NOMO-1 treated with DMSO at 0.1 percent for 48 hours (cell line): ENCODE measurements around the gene MYRF.

Source experiments
- DNase-seq: peaks from one replicate; lab custom pipeline; 2025; ENCODE audit not compliant: unreplicated experiment; lab: John Stamatoyannopoulos, UW

MYRF gene

DNA sequence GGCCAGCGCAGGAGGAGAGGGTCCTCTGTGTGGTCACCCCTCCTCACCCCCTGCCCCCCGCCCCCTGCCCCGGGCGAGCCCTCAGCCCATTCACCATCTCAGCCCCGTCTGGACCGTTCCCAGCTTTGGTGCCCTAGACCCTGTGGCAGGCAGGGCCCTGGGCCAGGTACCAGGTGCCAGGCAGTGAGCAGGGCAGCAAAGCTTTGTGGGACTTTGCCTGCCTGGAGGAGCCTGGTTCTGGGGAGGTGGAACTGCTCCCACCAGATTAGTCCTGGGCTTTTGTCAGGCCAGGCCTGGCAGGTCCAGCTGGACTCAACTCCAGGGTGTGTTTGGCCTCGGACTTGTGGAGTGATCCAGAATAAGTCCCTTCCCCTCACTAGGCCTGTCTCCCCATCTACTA, 13.7 kb upstream of the MYRF start:
- DNase-seq, result no peak

DNA sequence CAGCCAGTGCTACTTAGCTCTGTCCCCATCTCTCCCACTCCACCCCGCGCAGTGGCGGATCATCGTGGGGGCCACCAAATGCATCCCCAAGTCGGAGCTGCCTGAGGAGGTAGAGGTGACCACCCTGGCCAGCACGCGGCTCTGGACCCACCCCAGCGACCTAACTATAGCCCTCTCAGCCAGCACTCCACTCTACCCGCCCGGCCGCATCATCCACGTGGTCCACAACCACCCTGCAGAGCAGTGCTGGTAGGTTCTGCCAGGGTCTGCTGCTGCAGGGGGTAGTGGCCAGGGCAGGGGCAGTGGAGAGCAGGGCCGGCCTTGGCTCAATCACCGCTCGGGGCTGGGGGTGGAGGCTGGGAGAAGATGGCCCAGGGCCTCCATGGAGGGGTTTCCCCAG, 13.0 kb upstream of the MYRF start:
- no peak for DNase-seq

DNA sequence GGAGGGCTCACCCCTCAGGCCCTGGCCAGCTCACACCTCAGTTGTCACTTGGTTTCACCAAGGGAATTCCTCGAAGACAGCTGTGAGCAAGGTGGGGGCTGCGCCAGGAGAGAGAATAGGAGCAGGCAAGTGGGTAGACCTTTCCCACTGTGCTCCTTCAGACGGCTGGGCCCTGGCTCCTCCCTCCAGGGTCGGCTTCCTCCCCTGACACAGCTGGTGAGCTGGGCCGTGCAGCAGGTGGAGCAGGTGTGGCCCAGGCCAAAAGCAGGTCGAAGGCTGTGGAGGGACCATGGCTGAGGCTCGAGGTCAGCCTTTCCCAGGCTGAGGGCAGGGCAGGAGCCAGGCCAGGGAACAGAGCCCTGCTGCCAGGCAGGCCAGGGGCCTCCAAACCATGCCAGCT, 12.5 kb upstream of the MYRF start:
- DNase-seq, result no peak

DNA sequence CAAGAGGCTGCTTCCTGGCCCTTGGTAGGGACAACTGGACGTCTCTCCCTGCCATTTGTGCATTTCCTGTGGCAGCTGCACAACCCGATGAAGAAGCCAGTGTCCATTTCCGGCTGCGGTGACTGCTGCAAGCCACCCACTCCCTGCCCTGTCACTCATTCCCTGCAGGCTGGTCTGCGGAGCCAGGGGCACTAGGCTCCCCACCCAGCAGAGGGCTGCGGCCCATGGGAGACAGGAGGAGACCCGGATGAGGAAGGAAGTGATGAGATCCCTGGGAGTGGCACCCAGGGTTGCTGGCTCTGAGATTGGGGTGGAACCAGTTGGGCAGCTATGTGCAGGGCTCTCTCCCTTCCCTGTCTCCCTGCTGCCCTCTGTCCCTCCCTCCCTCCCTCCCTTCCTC, 10.0 kb upstream of the MYRF start:
- peak; percentile 27 for DNase-seq

DNA sequence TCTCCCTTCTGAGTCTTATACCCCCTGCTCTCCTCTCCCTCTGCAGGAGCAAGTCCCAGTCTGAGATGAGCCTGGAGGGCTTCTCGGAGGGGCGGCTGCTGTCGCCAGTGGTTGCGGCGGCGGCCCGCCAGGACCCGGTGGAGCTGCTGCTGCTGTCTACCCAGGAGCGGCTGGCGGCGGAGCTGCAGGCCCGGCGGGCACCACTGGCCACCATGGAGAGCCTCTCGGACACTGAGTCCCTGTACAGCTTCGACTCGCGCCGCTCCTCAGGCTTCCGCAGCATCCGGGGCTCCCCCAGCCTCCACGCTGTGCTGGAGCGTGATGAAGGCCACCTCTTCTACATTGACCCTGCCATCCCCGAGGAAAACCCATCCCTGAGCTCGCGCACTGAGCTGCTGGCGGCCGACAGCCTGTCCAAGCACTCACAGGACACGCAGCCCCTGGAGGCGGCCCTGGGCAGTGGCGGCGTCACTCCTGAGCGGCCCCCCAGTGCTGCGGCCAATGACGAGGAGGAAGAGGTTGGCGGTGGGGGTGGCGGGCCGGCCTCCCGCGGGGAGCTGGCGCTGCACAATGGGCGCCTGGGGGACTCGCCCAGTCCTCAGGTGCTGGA, 8.8 kb upstream of the MYRF start:
- DNase-seq, result no peak

DNA sequence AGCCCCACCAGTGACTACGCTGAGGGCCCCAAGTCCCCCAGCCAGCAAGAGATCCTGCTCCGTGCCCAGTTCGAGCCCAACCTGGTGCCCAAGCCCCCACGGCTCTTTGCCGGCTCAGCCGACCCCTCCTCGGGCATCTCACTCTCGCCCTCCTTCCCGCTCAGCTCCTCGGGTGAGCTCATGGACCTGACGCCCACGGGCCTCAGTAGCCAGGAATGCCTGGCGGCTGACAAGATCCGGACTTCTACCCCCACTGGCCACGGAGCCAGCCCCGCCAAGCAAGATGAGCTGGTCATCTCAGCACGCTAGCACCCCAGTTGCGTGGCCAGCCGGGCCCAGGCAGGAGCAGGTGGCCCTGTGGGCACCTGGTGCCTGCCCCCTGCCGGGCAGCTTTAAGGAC, 8.3 kb upstream of the MYRF start:
- DNase-seq, result no peak

DNA sequence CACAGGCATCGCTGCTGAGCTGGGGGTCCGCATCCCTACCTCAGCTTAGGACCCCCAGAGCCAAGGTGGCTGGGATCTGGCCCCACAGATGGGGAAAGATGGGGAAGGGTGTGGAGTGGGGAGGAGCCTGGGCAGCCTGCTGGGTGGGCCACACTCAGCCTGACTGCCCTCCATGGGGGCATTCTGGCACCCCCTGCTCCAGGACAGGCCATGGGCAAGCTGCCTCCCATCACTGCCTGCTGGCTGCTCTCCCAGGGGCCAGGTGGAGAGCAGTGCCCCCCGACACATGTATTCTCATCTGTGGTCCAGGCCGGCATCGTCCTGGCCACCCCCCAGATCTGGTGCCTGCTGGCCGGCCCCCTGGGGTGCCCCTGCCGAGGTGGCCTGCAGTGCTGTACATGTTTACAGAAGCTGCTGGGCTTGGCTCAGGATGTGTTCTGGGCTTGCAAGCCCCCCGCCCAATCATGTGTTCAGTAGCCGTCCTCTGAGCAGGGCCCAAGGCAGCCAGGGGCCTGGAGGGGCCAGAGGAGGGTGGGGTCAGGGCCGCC, 7.8 kb upstream of the MYRF start:
- no peak for DNase-seq

DNA sequence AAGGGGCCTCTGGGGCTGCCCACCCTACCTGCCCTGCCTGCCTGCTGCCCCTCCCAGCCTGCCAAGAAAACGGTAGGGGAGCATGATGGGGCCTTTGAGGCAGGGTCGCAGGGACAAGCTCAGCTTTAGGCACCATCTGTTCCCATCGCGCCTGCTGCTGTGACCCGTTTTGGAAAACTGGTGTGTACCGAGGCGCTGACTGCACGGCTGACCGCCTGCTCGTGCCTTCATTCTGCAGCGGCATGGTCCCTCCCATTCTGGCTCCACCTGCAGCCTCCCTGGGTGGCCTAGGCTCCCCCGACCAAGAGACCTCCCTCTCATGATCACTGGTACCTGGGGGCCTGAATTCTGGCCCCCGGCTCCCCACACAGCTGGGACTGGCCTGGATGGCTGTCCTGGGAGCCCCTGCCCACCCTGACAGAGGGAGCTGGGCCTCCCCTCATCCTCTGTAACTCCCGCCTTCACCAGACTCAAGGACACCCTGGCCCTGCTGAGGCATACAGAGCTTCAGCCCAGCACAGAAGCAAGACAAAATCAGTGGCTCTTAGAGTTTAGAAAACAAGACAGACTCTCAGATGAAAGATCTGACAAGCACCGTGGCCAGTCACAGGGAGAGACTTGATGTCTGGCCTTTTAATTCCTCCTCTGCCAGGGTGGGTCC, 6.5 kb upstream of the MYRF start:
- no peak for DNase-seq

DNA sequence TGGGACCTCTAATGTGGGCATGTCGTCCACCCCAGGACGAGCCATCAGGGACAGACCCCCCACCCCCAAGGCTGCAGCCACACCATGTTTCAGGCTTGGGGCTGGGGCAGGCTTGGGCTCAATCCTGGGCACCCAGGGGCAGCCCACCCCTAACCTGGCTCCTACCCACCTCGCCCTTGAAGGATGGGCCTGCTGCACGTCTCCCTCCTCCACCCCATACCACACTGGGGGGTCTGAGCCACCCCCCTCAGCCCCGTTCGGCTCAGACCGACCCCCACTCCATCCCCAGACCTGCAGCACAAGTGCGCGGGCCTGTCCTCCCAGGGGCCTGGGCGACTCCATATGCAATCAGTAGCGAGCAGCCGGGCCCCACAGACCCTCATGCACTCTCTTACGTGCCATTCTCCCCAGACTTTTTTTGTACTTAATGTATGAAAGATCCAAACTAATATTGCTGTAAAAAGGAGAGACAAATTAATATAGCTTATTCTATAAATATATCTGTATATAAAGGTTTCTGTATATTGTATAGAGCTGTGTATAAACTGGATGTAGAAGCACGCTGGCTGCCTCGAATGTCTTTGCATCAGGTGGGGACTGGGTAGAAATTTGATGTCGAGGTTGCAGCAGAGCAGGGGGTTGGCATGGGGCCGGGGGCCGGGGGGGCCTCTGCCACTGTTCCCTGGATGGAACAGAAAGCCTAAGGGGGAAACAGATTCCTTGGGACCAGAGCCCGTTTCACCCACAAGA, 5.8 kb upstream of the MYRF start:
- no peak for DNase-seq

DNA sequence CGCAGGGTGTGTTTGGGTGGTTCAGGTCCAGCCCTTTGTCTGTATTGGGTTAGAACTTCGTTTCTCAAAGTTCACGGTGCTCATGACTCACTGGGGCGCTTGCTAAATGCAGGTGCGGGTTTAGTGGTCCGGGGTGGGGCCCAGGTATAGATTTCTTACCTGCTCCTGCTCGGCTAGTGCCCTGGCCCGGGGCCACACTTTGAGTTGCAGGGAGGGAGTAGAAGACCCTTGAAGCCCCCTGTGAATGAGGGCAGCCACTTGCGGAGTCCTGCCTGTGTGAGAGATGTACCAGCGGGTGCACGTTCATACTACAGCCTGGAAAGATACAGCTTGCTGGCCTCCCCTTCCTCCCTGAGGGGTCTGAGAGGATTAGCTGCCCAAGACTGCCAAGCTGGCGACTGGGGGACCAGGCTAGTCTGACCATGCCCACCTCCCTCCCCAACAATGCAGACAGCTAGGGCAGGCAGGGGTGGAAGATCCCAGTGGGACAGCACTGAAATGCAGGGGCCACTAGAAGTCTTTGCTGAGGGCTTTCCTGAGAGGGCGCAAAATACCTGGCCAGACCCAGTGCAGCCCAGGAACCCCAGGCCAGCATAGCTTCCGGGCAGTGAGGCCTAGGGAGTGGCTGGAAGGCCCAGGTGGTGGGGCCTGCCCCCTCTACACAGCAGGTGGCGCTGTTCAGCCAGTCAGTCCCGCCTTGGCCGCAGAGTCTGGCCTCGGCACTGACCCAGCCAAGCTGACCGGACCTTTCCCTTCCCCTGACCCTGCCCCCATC, 5.1 kb upstream of the MYRF start:
- DNase-seq, result peak; percentile 45

DNA sequence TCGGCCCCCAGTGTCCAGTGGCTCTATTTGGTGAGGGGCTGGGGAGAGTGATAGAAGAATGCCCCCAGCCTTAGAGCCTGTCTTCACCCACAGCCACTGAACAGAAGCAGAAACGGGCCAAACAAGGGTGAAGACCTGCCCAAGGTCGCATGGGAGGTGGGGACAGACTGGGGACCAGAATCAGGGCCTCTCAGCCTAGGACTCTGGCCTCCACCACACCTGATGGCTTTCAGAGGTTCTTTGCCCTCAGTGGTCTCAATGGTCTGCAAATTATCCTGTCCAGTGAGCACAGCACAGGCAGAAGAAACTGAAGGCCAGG, 4.5 kb upstream of the MYRF start:
- no peak for DNase-seq

DNA sequence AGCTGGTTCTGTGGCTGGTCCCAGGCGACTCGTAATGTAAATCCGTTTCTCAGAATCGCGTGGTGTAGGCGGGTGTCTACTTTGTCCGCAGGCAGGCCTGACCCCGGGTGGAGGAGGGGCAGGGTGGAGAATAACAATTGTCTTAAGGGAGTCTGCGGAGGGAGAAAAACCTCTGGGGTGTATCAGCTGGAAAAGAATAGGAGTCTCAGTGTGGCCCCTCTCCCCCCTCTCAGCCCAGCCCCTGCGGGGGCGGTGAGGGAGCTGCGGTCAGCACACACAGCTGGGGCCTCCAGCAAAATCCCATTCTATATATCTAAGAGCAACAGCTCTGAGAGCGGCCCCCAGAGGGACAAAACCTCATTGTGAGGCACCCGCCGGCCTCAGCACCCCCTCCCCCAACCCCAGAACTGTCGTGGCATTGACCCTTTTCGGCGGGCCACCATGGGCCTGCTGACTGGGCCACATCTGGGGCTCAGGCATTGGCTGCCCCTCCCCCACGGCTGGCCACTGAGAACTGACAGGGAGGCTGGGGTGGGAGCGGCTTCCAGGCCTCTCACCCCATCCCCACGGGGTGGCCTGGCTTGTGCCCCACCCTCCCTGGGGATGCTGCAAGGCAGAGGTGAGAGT, 2.7 kb upstream of the MYRF start:
- DNase-seq, result no peak

DNA sequence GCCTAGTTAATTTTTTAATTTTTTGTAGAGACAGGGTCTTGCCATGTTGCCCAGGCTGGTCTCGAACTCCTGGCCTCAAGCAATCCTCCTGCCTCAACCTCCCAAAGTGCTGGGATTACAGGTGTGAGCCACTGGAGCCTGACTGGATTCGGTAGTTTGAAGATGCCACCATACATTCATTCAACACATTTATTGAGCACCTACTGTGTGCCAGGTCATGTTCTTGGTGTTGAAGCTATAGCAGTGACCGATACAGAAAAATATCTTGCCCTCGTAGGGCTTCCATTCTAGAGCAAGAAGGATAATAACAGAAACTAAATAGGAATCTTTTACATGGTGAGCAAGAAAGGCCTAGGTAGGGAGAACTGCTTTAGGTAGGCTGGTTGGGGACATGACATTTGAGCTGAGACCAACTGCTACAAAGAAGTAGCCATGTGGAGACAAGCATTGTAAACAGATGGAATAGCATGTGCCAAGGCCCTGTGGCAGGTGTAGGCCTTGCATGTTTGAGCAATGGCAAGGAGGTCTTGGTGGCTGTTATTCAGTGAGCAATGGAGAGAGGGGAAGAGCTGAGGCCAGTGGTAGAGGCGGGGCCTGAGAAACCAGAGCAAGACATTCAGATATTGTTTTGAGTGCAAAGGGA, 1.7 kb upstream of the MYRF start:
- no peak for DNase-seq

DNA sequence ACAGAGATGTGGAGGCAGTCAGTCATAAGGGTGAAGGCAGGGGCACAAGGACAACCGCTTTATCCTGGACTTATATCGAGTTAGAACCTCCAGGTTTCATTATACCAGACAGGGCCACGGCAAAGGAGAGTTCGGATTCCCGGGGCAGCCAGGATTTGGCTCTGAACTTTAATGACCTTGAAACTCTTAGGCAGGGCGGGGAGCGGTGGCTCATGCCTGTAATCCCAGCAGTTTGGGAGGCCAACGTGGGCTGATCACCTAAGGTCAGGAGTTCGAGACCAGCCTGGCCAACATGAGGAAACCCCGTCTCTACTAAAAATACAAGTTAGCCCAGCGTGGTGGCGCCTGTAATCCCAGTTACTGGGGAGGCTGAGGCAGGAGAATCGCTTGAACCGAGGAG, 1.1 kb upstream of the MYRF start:
- DNase-seq, result no peak

DNA sequence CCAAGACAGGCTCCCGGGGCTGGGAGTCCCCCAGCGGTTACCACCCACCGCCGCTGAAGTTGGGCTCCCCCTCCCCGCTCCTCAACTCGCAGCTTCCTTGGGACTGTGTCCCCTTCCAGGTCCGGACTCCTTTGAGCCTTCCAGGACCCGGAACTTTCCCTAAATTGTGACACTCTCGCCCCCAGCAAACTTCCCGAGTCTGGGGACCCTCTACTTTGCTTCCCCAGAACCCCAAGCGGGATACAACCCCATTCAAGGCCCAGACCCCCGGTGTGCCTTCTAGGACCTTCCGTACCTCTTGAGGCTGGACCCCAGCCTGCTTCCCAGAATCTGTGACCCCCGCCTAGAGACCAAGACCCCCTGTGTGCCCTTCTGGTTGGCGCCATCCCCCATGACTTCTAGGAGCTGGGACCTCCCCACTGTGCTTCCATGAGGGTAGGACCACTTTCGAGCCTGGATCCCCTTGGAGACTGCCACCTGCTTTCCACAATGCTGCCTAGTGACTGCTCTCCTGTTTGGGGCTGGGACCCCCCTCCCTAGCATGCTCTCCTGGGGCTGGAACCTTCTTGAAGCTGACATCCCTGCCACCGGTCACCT, 587 bp downstream of the MYRF start:
- DNase-seq, result no peak

DNA sequence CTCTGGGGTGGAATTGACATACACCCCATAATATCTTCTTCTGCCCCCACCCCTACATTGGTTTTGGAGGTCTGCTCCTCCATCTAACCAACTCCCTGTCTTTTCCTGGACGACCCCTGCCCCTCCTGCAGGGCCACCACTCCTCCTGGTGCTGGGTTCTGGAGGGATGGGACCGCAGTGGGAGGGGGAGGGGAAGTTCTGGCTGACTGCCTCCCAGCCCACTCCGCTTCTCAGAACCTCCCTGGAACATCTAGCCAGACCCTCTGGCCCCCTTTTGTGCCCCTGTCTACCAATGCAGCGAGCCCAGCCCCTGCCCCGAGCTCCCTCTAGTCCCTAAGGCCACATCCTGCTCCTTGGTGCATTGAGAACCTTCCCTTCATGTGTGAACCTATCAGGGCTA, 1.2 kb downstream of the MYRF start:
- DNase-seq, result no peak

DNA sequence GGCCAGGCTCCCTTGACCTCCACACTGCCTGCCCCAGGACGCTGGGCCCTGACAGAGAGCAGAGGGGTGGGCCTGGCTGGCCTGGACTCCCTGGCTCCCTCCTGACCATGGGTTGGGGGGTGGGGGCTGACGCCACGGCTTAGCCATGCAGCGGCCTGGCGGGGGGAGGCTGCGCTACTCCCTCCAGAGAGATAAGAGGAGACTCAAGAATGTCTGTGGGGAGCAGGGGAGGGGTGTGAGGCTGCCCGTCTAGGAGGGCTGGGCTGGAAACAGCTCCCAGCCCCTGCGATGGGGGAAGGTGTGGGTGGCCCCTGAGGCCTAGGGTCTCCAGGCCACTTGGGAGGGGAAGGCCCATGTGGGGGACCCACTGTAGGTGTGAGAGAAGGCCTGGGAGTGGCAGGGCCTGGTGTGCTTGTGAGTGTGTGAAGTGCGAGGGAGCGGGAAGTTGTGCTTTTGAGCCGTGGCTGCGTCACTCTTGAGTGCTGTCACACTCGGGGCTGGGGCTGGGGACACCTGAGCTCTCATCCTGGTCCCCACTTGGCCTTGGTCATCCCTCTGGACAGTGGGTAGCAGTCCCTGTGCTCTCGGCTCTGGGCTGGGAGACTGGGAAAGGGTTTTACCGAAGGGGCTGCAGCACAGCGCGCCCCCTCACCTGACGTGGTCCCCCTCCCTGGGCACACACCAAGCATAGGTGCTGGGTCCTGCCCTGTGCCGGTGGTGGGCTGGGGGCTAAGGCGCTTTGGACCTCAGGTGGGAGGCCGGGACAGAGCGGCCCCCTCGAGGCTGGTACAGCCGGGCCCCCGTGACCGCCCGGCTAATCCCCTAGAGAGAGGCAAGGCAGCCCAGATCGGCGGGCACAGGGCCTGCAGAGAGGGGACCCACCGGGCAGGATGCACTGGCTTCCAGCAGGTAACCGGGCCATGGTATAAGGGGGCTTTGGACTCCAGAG, 2.4 kb downstream of the MYRF start:
- DNase-seq, result no peak

DNA sequence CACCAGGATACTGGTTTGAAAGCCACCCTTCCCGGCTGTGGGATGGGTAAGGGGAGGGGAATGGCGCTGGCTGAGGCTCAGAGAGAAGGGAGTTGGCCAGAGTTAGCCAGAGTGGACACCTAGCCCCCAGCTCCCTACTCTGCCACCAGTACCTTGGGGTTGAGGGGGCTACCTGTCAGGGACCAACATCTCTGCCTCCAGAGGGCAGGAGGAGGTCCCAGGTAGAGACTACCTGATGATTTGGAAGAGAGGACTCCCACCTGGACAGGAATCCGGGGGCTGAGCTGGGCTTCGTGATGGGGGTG, 3.7 kb downstream of the MYRF start:
- no peak for DNase-seq

DNA sequence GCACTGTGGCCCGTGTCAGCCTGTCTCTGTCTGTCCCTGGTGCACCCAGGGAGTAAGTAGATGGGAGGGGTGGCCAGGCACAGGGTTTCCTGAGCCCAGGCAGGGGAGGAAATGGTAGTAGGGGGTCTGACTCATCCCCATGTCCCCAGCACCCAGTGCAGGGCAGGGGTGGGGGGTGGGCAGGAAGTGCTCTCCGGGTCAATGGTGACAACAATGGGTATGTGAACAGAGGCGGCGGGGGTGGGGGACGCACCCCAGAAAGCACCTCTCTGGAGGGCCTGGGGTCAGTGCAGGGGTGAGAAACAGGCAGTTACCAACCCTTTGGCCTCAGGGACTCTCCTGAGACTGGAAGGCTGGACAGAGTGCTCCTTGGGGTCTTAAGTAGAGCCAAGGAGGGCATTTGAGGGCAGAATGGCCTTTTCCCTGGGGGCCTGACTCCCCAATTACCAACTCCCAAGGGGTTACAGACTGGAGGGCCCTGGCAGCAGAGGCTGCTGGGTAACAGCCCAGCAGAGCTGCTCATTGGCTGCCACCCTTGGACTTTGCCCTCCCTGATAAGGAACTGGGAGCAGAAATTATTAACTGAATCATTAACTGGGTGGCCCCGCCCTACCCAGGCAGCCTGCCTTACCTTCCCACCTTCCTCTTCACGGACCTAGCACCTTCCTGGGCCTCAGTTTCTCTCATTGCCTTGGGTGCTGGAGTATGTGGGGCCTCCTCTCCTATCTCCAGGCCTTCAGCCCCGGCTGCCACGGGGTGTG, 4.2 kb downstream of the MYRF start:
- DNase-seq, result peak; percentile 48
